GM19324 (cell line): ENCODE data around the gene PAPPA.

Experiments used
- ATAC-seq: cut with Tn5 transposase; IDR thresholded peaks from one replicate; pipeline ENCODE4 v1.9.1; 2021; ENCODE audit warnings: mild to moderate bottlenecking, moderate library complexity; ENCODE audit not compliant: unreplicated experiment, low FRiP score

PAPPA gene

GRCh38 chr9:116309900-116310611 is 156.5 kb downstream of the PAPPA start:
- no peak for ATAC-seq

- no peak for ATAC-seq
Measured at GRCh38 chr9:116312221-116312620, 158.6 kb downstream of the PAPPA start.

GRCh38 chr9:116313638-116314037 is 160.0 kb downstream of the PAPPA start:
- no peak for ATAC-seq

GRCh38 chr9:116316246-116316645 is 162.7 kb downstream of the PAPPA start:
- ATAC-seq: no peak

GRCh38 chr9:116317503-116317902 is 163.9 kb downstream of the PAPPA start:
- no peak for ATAC-seq

GRCh38 chr9:116318468-116319374 is 165.1 kb downstream of the PAPPA start:
- no peak for ATAC-seq

GRCh38 chr9:116319480-116319879 is 165.9 kb downstream of the PAPPA start:
- no peak for ATAC-seq

GRCh38 chr9:116320290-116320689 is 166.7 kb downstream of the PAPPA start:
- ATAC-seq: no peak

- ATAC-seq: no peak
Measured at GRCh38 chr9:116322521-116322920, 168.9 kb downstream of the PAPPA start.

GRCh38 chr9:116323012-116323411 is 169.4 kb downstream of the PAPPA start:
- no peak for ATAC-seq

- ATAC-seq: no peak
Measured at GRCh38 chr9:116323571-116323970, 170.0 kb downstream of the PAPPA start.

- ATAC-seq: no peak
Measured at GRCh38 chr9:116325924-116326323, 172.3 kb downstream of the PAPPA start.

- no peak for ATAC-seq
Measured at GRCh38 chr9:116327701-116328405, 174.3 kb downstream of the PAPPA start.

GRCh38 chr9:116329470-116329869 is 175.9 kb downstream of the PAPPA start:
- no peak for ATAC-seq

- no peak for ATAC-seq
Measured at GRCh38 chr9:116331241-116331640, 177.7 kb downstream of the PAPPA start.

- no peak for ATAC-seq
Measured at GRCh38 chr9:116332090-116332489, 178.5 kb downstream of the PAPPA start.

- no peak for ATAC-seq
Measured at GRCh38 chr9:116333254-116333653, 179.7 kb downstream of the PAPPA start.

GRCh38 chr9:116334546-116335150 is 181.1 kb downstream of the PAPPA start:
- no peak for ATAC-seq

GRCh38 chr9:116335392-116335791 is 181.8 kb downstream of the PAPPA start:
- no peak for ATAC-seq

- no peak for ATAC-seq
Measured at GRCh38 chr9:116336133-116336862, 182.7 kb downstream of the PAPPA start.
